Smooth muscle cell (in vitro differentiated cells): ENCODE measurements around the gene ZFYVE27. TPM values are rescaled to one million over a fixed set of nuclear protein-coding genes. Genes with fewer than 3 reads are reported as not detected.
A peak's percentile ranks its signal among the peaks of the same experiment; 100 is the strongest.

Source experiments
- DNase-seq: peaks from one replicate; lab custom pipeline; 2025; ENCODE audit not compliant: unreplicated experiment; lab: John Stamatoyannopoulos, UW
- H2AFZ ChIP-seq: fragments of 200-600 bp; sonication (generic); 2 replicates; pipeline ENCODE4 v1.6.0; 2016; ENCODE audit warnings: antibody characterized with exemption, low read depth, mild to moderate bottlenecking
- H3F3A ChIP-seq: fragments of 200-600 bp; sonication (generic); 2 replicates; pipeline ENCODE4 v1.6.0; 2017; ENCODE audit warnings: antibody characterized with exemption, low read depth
- H3K27ac ChIP-seq: fragments of 200-600 bp; sonication (generic); 2 replicates; pipeline ENCODE4 v1.5.1; 2016; ENCODE audit warnings: low read depth, mild to moderate bottlenecking
- H3K27me3 ChIP-seq: fragments of 200-600 bp; sonication (generic); 2 replicates; pipeline ENCODE4 v1.6.1; 2016; ENCODE audit warnings: low read depth, mild to moderate bottlenecking
- H3K36me3 ChIP-seq: fragments of 200-600 bp; sonication (generic); 2 replicates; pipeline ENCODE4 v1.5.1; 2016; ENCODE audit warnings: low read depth
- H3K4me1 ChIP-seq: fragments of 200-600 bp; sonication (generic); 2 replicates; pipeline ENCODE4 v1.5.1; 2016; ENCODE audit warnings: low read depth
- H3K4me2 ChIP-seq: fragments of 200-600 bp; sonication (generic); 2 replicates; pipeline ENCODE4 v1.6.0; 2016; ENCODE audit warnings: mild to moderate bottlenecking
- H3K4me3 ChIP-seq: fragments of 200-600 bp; sonication (generic); 2 replicates; pipeline ENCODE4 v1.5.1; 2016; ENCODE audit warnings: mild to moderate bottlenecking
- H3K79me2 ChIP-seq: fragments of 200-600 bp; sonication (generic); 2 replicates; pipeline ENCODE4 v1.6.0; 2016; ENCODE audit warnings: low read depth, mild to moderate bottlenecking
- H3K9ac ChIP-seq: fragments of 200-600 bp; sonication (generic); 2 replicates; pipeline ENCODE4 v1.6.0; 2016; ENCODE audit warnings: low read depth
- H3K9me3 ChIP-seq: fragments of 200-600 bp; sonication (generic); replicated peaks from 2 replicates; pipeline ENCODE4 v1.5.1; 2016; ENCODE audit warnings: low read depth
- H4K20me1 ChIP-seq: fragments of 200-600 bp; sonication (generic); 2 replicates; pipeline ENCODE4 v1.6.0; 2016; ENCODE audit warnings: low read depth
- WGBS: methylation state at CpG from one replicate; pipeline ENCODE4 v1.1.7; 2016; ENCODE audit warnings: low lambda C conversion rate; 5-methylcytosine and 5-hydroxymethylcytosine counted together
- polyA plus RNA-seq: library from polyadenylated mRNA; unstranded; fragments of >200 nt; fragmentation: Nextera tagmentation; extraction: Ambion mirVana; gene quantifications from 2 replicates; pipeline ENCODE4 v1.2.1, GENCODE V29; 2016
- total RNA-seq: library from RNA; depleted of rRNA; stranded (reverse); fragments of >200 nt; gene quantifications from 2 replicates; pipeline ENCODE4 v1.2.3, GENCODE V29; 2014
- TF ChIP-seq, protein P1 (sequence below): fragments of 200-600 bp; sonication (generic); IDR thresholded peaks from 2 replicates; pipeline ENCODE4 v1.5.1; 2017; ENCODE audit warnings: borderline replicate concordance, mild to moderate bottlenecking, antibody characterized with exemption; ENCODE audit not compliant: insufficient read depth, poor library complexity, severe bottlenecking

Gene ZFYVE27
- total and polyA plus RNA-seq, 2 experiments from 2014 or later: 7.0 to 11.4 TPM

DNA sequence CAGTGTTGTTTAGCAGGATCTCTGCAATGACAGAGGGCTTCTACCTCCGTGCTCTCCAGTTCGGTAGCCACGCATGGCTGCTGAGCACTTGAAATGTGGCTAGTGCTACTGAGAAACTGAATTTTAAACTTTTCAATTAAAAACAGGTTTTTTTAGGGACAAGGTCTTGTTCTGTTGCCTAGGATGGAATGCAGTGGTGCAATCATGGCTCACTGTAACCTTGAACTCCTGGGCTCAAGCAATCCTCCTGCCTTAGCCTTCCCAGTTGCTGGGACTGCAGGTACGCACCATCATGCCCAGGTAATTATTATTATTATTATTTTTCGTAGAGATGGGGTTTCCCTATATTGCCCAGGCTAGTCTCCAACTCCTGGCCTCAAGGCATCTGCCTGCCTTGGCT is 48.3 kb downstream of the ZFYVE27 start:
- peaks cover 17% of the 10 kb centered on the region for H3K27me3 ChIP-seq
- H3K27ac ChIP-seq: no peak overlapping the region
- H3F3A ChIP-seq: no peaks in the 10 kb centered on the region
- no peak for DNase-seq
- no peak overlapping the region for H3K4me2 ChIP-seq
- H4K20me1 ChIP-seq: no peaks in the 10 kb centered on the region
- no peaks in the 10 kb centered on the region for H3K9me3 ChIP-seq
- TF ChIP-seq, protein P1, sequence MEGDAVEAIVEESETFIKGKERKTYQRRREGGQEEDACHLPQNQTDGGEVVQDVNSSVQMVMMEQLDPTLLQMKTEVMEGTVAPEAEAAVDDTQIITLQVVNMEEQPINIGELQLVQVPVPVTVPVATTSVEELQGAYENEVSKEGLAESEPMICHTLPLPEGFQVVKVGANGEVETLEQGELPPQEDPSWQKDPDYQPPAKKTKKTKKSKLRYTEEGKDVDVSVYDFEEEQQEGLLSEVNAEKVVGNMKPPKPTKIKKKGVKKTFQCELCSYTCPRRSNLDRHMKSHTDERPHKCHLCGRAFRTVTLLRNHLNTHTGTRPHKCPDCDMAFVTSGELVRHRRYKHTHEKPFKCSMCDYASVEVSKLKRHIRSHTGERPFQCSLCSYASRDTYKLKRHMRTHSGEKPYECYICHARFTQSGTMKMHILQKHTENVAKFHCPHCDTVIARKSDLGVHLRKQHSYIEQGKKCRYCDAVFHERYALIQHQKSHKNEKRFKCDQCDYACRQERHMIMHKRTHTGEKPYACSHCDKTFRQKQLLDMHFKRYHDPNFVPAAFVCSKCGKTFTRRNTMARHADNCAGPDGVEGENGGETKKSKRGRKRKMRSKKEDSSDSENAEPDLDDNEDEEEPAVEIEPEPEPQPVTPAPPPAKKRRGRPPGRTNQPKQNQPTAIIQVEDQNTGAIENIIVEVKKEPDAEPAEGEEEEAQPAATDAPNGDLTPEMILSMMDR: no peak
- WGBS: 95% methylated on average over 5 of the region's 5 CpGs
- peaks cover 8% of the 10 kb centered on the region for H3K4me1 ChIP-seq
- no peak overlapping the region for H3K9ac ChIP-seq
- no peak overlapping the region for H2AFZ ChIP-seq
- no peaks in the 10 kb centered on the region for H3K36me3 ChIP-seq
- H3K4me3 ChIP-seq: no peak overlapping the region
- H3K79me2 ChIP-seq: no peaks in the 10 kb centered on the region

DNA sequence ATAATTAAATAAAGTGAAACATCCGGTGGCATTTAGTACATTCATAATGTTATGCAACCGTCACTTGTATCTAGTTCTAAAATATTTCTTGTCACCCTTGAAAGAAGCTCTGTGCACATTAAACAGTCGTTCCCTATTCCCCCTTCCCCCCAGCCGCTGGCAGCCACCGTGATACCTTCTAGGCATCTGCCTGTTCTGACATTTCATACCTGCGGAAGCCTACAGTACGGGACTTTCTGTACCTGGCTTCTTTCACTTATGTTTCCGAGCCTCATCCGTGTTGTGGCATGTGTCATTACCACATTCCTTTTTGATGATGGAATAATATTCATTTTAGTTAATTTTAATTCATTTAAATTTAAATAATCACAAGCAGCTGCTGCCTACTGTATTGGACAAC is 48.8 kb downstream of the ZFYVE27 start:
- Histone ChIP-seq H3K79me2 (no peaks in the 10 kb centered on the region), H3K27ac (no peak overlapping the region), H2AFZ (no peak overlapping the region), H4K20me1 (no peaks in the 10 kb centered on the region), H3K9ac (no peak overlapping the region), H3F3A (no peaks in the 10 kb centered on the region), H3K27me3 (peaks cover 17% of the 10 kb centered on the region), H3K9me3 (no peaks in the 10 kb centered on the region), H3K36me3 (no peaks in the 10 kb centered on the region), H3K4me2 (no peak overlapping the region), H3K4me1 (peaks cover 8% of the 10 kb centered on the region), H3K4me3 (no peak overlapping the region)
- 87% methylated on average over 9 of the region's 9 CpGs for WGBS
- no peak for DNase-seq
- TF ChIP-seq, protein P1: no peak

DNA sequence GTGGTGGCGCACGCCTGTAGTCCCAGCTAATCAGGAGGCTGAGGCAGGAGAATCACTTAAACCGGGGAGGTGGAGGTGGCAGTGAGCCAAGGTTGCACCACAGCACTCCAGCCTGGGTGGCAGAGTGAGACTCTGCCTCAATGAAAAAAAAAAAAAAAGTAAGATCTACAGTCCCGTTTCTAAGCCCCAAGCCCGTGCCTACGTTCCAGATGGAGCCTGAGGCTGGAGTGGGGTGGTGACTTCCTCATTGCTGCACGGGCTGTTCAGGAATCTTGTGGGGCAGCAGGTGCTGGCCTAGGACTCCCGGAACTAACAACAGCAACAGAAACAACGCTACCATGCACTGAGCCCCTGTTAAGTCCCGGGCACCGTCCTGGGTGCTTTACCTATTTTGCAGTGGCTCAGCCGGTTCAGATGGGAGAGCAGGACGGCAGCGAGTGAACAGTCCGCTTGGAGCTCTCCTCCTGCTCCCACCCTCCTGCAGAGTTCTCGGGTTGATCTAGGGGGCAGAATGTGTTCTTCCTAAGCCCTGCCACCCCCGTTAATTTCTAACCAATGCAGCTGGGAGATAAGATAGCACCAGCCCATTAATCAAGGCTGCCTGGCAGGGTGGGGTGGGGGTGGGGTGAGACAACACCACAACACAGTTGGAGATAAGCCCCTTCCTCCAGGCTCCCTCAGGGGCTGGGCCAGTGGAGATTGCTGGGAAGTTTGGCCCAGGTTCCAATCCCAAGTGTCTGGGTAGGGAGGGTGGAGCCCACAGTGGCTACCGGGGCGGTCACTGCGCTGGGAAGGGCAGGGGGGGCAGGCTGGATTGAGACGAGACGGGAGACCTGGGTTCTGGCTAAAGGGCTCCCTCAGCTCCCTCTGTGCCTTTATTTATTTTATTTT is 51.9 kb downstream of the ZFYVE27 start:
- Histone ChIP-seq H3K79me2 (no peaks in the 10 kb centered on the region), H3F3A (no peaks in the 10 kb centered on the region), H3K36me3 (no peaks in the 10 kb centered on the region), H3K4me1 (no peaks in the 10 kb centered on the region), H4K20me1 (no peaks in the 10 kb centered on the region), H2AFZ (no peak overlapping the region), H3K9me3 (no peaks in the 10 kb centered on the region), H3K4me3 (peak overlapping the region; percentile 15), H3K27me3 (peaks cover 24% of the 10 kb centered on the region), H3K27ac (no peak overlapping the region), H3K4me2 (no peak overlapping the region), H3K9ac (no peak overlapping the region)
- 42% methylated on average over 20 of the region's 22 CpGs for whole genome bisulfite sequencing
- DNase-seq: no peak
- TF ChIP-seq, protein P1: no peak
